ENCODE measurements around the gene CRTC2. TPM values are rescaled to one million over a fixed set of nuclear protein-coding genes. Genes with fewer than 3 reads are reported as not detected.

The CRTC2 gene
- total RNA-seq, 1 donor from 2014 or later = 247 TPM

DNA sequence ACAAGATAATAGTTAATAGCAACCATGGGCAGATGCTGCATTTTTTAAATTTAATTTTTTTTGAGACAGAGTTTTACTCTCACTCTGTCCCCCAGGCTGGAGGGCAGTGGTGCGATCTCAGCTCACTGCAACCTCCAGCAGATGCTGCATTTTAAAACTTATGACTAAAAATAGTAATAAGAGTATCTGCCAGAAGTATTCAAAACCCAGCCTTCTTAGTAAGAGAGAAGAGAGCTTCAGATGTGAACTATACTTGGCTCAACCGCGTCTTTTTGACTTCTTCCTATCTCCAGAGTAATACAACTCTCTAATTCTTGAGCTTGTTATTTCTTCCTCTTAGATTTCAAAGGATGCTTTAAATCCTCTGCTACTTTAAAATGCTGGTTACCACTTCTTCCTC, 36.8 kb upstream of the CRTC2 start:
- ChIA-PET CTCF (no interaction called here), POLR2A (interaction anchor here (0.6 to 1.0 kb wide), 3 partner anchors 225 to 361 kb away, joined by 3 read pairs; a partner anchor contains a TSS)
- Mint-ChIP-seq H3K27ac (peak overlapping the region; percentile 46), H3K4me3 (no peak overlapping the region), H3K36me3 (ENCODE audit: low read depth) (peaks cover 47% of the 10 kb centered on the region), H3K27me3 (no peaks in the 10 kb centered on the region), H3K9me3 (no peaks in the 10 kb centered on the region), H3K4me1 (peaks cover 32% of the 10 kb centered on the region)
- intact Hi-C loops (cut with micrococcal nuclease) = no loop called here
- no peak for ATAC-seq (ENCODE audit: low read depth)
- no peak for DNase-seq
- TF ChIP-seq, protein P1, sequence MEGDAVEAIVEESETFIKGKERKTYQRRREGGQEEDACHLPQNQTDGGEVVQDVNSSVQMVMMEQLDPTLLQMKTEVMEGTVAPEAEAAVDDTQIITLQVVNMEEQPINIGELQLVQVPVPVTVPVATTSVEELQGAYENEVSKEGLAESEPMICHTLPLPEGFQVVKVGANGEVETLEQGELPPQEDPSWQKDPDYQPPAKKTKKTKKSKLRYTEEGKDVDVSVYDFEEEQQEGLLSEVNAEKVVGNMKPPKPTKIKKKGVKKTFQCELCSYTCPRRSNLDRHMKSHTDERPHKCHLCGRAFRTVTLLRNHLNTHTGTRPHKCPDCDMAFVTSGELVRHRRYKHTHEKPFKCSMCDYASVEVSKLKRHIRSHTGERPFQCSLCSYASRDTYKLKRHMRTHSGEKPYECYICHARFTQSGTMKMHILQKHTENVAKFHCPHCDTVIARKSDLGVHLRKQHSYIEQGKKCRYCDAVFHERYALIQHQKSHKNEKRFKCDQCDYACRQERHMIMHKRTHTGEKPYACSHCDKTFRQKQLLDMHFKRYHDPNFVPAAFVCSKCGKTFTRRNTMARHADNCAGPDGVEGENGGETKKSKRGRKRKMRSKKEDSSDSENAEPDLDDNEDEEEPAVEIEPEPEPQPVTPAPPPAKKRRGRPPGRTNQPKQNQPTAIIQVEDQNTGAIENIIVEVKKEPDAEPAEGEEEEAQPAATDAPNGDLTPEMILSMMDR (IDR thresholded peaks at IDR 0.05) = no peak

DNA sequence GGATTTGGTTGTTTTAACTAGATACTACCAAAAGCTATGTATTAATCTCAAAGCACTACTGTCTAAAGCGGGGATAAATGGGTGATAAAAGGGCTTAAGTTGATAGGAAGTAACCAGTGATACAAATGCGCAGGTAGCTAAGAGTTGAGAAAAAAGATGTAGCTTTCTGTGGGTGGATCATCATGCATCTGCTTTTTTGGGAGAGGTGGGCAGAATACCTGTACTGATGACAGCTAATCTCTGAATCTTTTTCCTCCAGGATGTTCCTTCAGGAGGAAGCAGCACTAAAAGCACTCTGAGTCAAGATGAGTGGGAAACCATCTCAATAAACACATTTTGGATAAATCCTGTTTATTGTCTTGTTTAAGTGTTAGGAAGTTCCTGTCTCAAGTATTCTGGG, 33.4 kb upstream of the CRTC2 start:
- H3K4me1 Mint-ChIP-seq = peaks cover 43% of the 10 kb centered on the region
- intact Hi-C loops (cut with micrococcal nuclease) = loop anchor here (1.0 to 2.0 kb wide), 3 partner anchors 191 to 394 kb away; no protein-coding TSS in a partner anchor
- peak overlapping the region; percentile 98 for H3K4me3 Mint-ChIP-seq
- H3K27ac Mint-ChIP-seq = peak overlapping the region; percentile 99
- DNase-seq (no peak), ATAC-seq (ENCODE audit: low read depth) (no peak)
- no peaks in the 10 kb centered on the region for H3K27me3 Mint-ChIP-seq
- H3K36me3 Mint-ChIP-seq (ENCODE audit: low read depth) = peaks cover 47% of the 10 kb centered on the region
- TF ChIP-seq, protein P1 (IDR thresholded peaks at IDR 0.05) = no peak
- no peaks in the 10 kb centered on the region for H3K9me3 Mint-ChIP-seq
- ChIA-PET POLR2A (interaction anchor here (0.7 to 6.5 kb wide), 14 partner anchors 14 to 1093 kb away, joined by 3 to 96 read pairs (median 22); partner anchors contain the start of genes CREB3L4, CRTC2, DENND4B and GATAD2B), CTCF (no interaction called here)

DNA sequence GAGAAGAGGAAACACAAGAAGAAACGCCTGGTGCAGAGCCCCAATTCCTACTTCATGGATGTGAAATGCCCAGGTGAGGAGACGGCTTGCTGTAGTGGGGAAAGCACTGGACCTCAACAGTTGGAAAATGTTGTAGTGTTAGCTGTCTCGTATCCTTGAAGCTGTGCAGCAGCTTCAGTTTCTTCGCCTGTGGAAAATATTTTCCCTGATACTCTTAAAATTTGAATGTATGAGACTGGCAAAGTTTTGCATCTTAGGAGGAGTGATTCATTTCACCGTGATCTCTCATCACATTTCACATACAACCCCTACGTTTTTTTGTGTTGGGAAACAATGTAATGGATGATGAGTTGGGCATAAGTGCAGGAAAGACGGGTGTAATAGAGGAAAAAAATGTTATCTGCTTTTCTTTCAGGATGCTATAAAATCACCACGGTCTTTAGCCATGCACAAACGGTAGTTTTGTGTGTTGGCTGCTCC, 32.8 kb upstream of the CRTC2 start:
- Mint-ChIP-seq H3K36me3 (ENCODE audit: low read depth) (peaks cover 47% of the 10 kb centered on the region), H3K9me3 (no peaks in the 10 kb centered on the region), H3K4me1 (peaks cover 48% of the 10 kb centered on the region), H3K27ac (peak overlapping the region; percentile 99), H3K27me3 (no peaks in the 10 kb centered on the region), H3K4me3 (peak overlapping the region; percentile 98)
- intact Hi-C loops (cut with micrococcal nuclease) = loop anchor here (1.0 to 2.0 kb wide), 3 partner anchors 192 to 393 kb away; no protein-coding TSS in a partner anchor
- TF ChIP-seq, protein P1 (IDR thresholded peaks at IDR 0.05) = no peak
- CTCF ChIA-PET = interaction anchor here (0.7 kb wide), 1 partner anchor 240 kb away, joined by 3 read pairs; no protein-coding TSS in a partner anchor
- POLR2A ChIA-PET = interaction anchor here (0.7 to 6.5 kb wide), 32 partner anchors 13 to 1953 kb away, joined by 3 to 96 read pairs (median 14); partner anchors contain the start of genes ATP8B2, CHTOP, CREB3L4 and CRTC2
- ATAC-seq (ENCODE audit: low read depth) (no peak), DNase-seq (no peak)

DNA sequence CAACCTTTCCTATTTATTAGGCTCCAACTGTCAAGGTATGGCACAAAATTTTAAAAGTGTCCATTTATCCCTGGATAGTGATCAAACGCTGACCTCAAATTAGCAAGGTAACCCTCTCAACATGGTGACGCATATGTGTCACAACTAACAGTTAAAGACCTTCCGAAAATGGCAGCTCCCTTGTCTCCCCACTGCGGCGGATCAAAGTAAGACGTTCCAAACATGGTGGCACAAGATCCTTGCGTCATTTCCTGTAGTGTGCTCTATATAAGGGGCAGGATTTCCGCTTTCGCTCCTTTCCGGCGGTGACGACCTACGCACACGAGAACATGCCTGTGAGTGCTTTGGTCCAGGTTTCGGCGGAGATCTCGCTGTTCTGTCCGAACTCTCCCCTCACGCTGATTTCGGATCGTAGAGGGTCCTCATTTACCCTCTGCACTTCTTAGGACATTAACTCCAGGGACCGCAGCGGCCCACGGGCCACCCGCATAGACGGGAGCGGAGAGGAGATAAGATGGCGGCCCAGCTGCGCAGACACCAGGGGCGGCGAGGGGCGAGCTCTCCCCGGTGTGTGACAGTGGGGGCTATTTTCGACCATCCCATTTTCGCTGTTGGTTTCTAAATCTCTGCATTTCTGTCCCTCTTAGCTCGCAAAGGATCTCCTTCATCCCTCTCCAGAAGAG, 32.2 kb upstream of the CRTC2 start, which contains the start of gene RPS27:
Gene RPS27, plus strand, starts transcription at position 295 of the 683 bp plus-strand sequence. Its CDS starts 35 bp downstream, at position 330.
- peaks cover 53% of the 10 kb centered on the region for H3K4me1 Mint-ChIP-seq
- peak within 1 kb of the TSS; percentile 99 for H3K27ac Mint-ChIP-seq
- DNase-seq = peak; percentile 73
- ChIA-PET POLR2A (interaction anchor here (0.6 to 6.5 kb wide), 63 partner anchors 12 to 1953 kb away, joined by 3 to 96 read pairs (median 5); partner anchors contain the start of genes ATP8B2, CHTOP, CREB3L4 and CRTC2), CTCF (interaction anchor here (0.7 kb wide), 1 partner anchor 239 kb away, joined by 3 read pairs; no protein-coding TSS in a partner anchor)
- intact Hi-C loops (cut with micrococcal nuclease) = loop anchor here (1.0 to 2.0 kb wide), 10 partner anchors 13 to 392 kb away; partner anchors contain the start of genes CRTC2, DENND4B, HAX1 and JTB
- H3K4me3 Mint-ChIP-seq = peak within 1 kb of the TSS; percentile 98
- H3K9me3 Mint-ChIP-seq = no peaks in the 10 kb centered on the region
- H3K27me3 Mint-ChIP-seq = no peaks in the 10 kb centered on the region
- TF ChIP-seq, protein P1 (IDR thresholded peaks at IDR 0.05) = no peak
- H3K36me3 Mint-ChIP-seq (ENCODE audit: low read depth) = peaks cover 44% of the 10 kb centered on the region
- peak; percentile 80 for ATAC-seq (ENCODE audit: low read depth)
